Panc1 (cell line): Measurements from ENCODE around the gene TNIK. TPM values are rescaled to one million over a fixed set of nuclear protein-coding genes. Genes with fewer than 3 reads are reported as not detected.

Experiments used
- ATAC-seq: fragments of 200-7000 bp; cut with Tn5 transposase; 2 replicates; pipeline ENCODE4 v1.9.1; 2020; ENCODE audit warnings: mild to moderate bottlenecking, moderate library complexity
- BruUV-seq: library from RNA; stranded (reverse); fragments of 400-500 nt; replicated peaks from 2 replicates; lab custom pipeline; 2021; lab: Mats Ljungman, UMichigan
- CTCF ChIA-PET: fragments of 300-600 bp; sonication (Branson Sonifier 250); formaldehyde crosslinking; loops from one replicate; lab custom pipeline; 2022; ENCODE audit warnings: antibody characterized with exemption; lab: Charles Lee
- POLR2A ChIA-PET: fragments of 300-600 bp; sonication (Branson Sonifier 250); formaldehyde crosslinking; loops from one replicate; lab custom pipeline; 2022; ENCODE audit warnings: antibody characterized with exemption; lab: Charles Lee
- DNase-seq: peaks from one replicate; pipeline ENCODE4 v3.0.0-alpha.2; 2010; ENCODE audit warnings: low read depth, low spot score
- H3K27ac ChIP-seq: 2 replicates; pipeline ENCODE4 v1.5.1; 2011; ENCODE audit warnings: mild to moderate bottlenecking, low read length, inconsistent platforms
- H3K27me3 ChIP-seq: fragments of 200-500 bp; sonication (Bioruptor generic); 2 replicates; pipeline ENCODE4 v1.6.0; 2014; ENCODE audit warnings: low read length, inconsistent platforms; ENCODE audit not compliant: control insufficient read depth, insufficient read depth
- H3K36me3 ChIP-seq: fragments of 200-500 bp; sonication (Bioruptor generic); 2 replicates; pipeline ENCODE4 v1.5.1; 2014; ENCODE audit warnings: inconsistent platforms, mild to moderate bottlenecking, low read length, moderate library complexity; ENCODE audit not compliant: control insufficient read depth, insufficient read depth
- H3K4me1 ChIP-seq: 2 replicates; pipeline ENCODE4 v1.5.1; 2011; ENCODE audit warnings: inconsistent platforms, mild to moderate bottlenecking, low read length, moderate library complexity; ENCODE audit not compliant: control insufficient read depth, insufficient read depth
- H3K4me3 ChIP-seq, 2 experiments: 2 replicates each; pipeline ENCODE4 v1.5.1; 2011 to 2012; ENCODE audit warnings: low read depth in 2 of 2, low read length in 2 of 2, mild to moderate bottlenecking in 2 of 2, inconsistent platforms in 1 of 2, moderate library complexity in 1 of 2
- H3K9me3 ChIP-seq: fragments of 200-500 bp; sonication (Bioruptor generic); 2 replicates; pipeline ENCODE4 v1.5.1; 2014; ENCODE audit warnings: low read depth, mild to moderate bottlenecking, inconsistent platforms, low read length, moderate library complexity; ENCODE audit not compliant: control insufficient read depth, insufficient read depth
- POLR2AphosphoS5 ChIP-seq: IDR thresholded peaks from 2 replicates; pipeline ENCODE4 v1.6.1; 2012; ENCODE audit warnings: mild to moderate bottlenecking, low read depth, low read length, moderate library complexity
- REST ChIP-seq, 2 experiments: IDR thresholded peaks; 2 replicates each; pipeline ENCODE4 v1.6.1; 2011 to 2012; ENCODE audit warnings: low read depth in 2 of 2, control low read depth in 1 of 2, low read length in 1 of 2, mild to moderate bottlenecking in 1 of 2, moderate library complexity in 1 of 2; ENCODE audit not compliant: insufficient read depth in 1 of 2
- SIN3A ChIP-seq: IDR thresholded peaks from 2 replicates; pipeline ENCODE4 v1.6.1; 2012; ENCODE audit warnings: low read depth, mild to moderate bottlenecking, low read length, moderate library complexity, borderline replicate concordance; ENCODE audit not compliant: insufficient read depth
- TCF7L2 ChIP-seq: IDR thresholded peaks from 2 replicates; pipeline ENCODE4 v1.6.1; 2011; ENCODE audit warnings: mild to moderate bottlenecking, low read depth, low read length, inconsistent platforms
- in situ Hi-C: cut with HindIII; loops from 2 replicates; pipeline ENCODE4 v1.10.0; 2016; ENCODE audit warnings: low sequenced_read_pairs, low pct_unique_long_range_greater_than_20kb
- intact Hi-C: fragments of 100-400 bp; cut with micrococcal nuclease; formaldehyde crosslinking; loops from one replicate; pipeline ENCODE4 v1.10.0; 2022; ENCODE audit not compliant: unreplicated experiment
- total RNA-seq: library from RNA; stranded (reverse); gene quantifications from one replicate; pipeline ENCODE4 v1.2.1, GENCODE V29; 2021; ENCODE audit not compliant: unreplicated experiment
- TF ChIP-seq, protein P1 (sequence below): fragments of 450-650 bp; IDR thresholded peaks from 2 replicates; pipeline ENCODE4 v1.5.1; 2017; ENCODE audit warnings: mild to moderate bottlenecking

TNIK gene
- total RNA-seq, 1 experiment from 2014 or later: 1.9 TPM

- CTCF ChIA-PET: no interaction called here
- no peak overlapping the region for H3K27ac ChIP-seq
- TF ChIP-seq, protein P1, sequence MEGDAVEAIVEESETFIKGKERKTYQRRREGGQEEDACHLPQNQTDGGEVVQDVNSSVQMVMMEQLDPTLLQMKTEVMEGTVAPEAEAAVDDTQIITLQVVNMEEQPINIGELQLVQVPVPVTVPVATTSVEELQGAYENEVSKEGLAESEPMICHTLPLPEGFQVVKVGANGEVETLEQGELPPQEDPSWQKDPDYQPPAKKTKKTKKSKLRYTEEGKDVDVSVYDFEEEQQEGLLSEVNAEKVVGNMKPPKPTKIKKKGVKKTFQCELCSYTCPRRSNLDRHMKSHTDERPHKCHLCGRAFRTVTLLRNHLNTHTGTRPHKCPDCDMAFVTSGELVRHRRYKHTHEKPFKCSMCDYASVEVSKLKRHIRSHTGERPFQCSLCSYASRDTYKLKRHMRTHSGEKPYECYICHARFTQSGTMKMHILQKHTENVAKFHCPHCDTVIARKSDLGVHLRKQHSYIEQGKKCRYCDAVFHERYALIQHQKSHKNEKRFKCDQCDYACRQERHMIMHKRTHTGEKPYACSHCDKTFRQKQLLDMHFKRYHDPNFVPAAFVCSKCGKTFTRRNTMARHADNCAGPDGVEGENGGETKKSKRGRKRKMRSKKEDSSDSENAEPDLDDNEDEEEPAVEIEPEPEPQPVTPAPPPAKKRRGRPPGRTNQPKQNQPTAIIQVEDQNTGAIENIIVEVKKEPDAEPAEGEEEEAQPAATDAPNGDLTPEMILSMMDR: no peak
- TF ChIP-seq POLR2AphosphoS5 (no peak), TCF7L2 (no peak), SIN3A (no peak), REST (IDR thresholded peaks at IDR 0.05; ENCODE audit: insufficient read depth in 1 of 2, low read depth in 2 of 2, low read length in 1 of 2) (no peak)
Observed at GRCh38 chr3:171333784-171334464, 126.3 kb downstream of the TNIK start.

DNA sequence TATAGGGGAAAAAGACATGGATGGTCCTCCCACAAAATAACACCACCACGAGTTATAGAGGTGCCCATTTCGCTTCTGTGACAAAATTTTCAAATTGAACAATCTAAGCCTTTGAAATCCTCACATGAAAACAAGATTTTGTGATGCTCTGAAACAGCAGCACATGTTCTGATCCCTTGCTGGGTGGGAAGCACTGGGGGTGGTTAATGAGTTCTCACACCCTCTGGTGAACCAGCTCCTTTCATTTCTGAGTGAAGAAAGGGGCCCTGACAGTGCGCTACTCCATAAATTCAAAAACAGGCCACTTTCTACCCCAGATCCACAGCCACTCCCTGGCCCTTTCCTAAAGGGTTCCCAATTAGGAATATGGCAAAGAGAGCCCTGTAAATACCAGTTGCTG is 129.3 kb downstream of the TNIK start:
- in situ Hi-C loops: no loop called here
- DNase-seq (no peak), ATAC-seq (no peak)
- H3K36me3 ChIP-seq: no peaks in the 10 kb centered on the region
- H3K4me3 ChIP-seq: no peak overlapping the region
- H3K27me3 ChIP-seq: peaks cover 13% of the 10 kb centered on the region
- no peak overlapping the region for H3K27ac ChIP-seq
- H3K4me1 ChIP-seq: no peaks in the 10 kb centered on the region
- ChIA-PET CTCF (no interaction called here), POLR2A (no interaction called here)
- BruUV-seq: no TSS peak
- intact Hi-C loops: no loop called here
- no peaks in the 10 kb centered on the region for H3K9me3 ChIP-seq
- no peak for TF ChIP-seq REST (IDR thresholded peaks at IDR 0.05; ENCODE audit: insufficient read depth in 1 of 2, low read depth in 2 of 2, low read length in 1 of 2)
- TF ChIP-seq TCF7L2: no peak
- TF ChIP-seq SIN3A: no peak
- TF ChIP-seq POLR2AphosphoS5: no peak
- TF ChIP-seq, protein P1: no peak

More at GRCh38 chr3:171333784-171334464, 126.3 kb downstream of the TNIK start:
- POLR2A ChIA-PET: interaction anchor here (0.7 kb wide), 1 partner anchor 410 kb away, joined by 5 read pairs; no protein-coding TSS in a partner anchor
- intact Hi-C loops (no loop called here), in situ Hi-C loops (no loop called here)
- Histone ChIP-seq H3K4me1 (no peaks in the 10 kb centered on the region), H3K36me3 (no peaks in the 10 kb centered on the region), H3K9me3 (no peaks in the 10 kb centered on the region), H3K4me3 (no peak overlapping the region), H3K27me3 (peaks cover 13% of the 10 kb centered on the region)
- BruUV-seq: no TSS peak
- DNase-seq: no peak
- ATAC-seq: no peak
